ENCODE measurements around the gene KIF25. TPM values are rescaled to one million over a fixed set of nuclear protein-coding genes. Genes with fewer than 3 reads are reported as not detected.

The KIF25 gene
- total and polyA plus RNA-seq, 4 donors = 0.05 TPM; not detected in 3

DNA sequence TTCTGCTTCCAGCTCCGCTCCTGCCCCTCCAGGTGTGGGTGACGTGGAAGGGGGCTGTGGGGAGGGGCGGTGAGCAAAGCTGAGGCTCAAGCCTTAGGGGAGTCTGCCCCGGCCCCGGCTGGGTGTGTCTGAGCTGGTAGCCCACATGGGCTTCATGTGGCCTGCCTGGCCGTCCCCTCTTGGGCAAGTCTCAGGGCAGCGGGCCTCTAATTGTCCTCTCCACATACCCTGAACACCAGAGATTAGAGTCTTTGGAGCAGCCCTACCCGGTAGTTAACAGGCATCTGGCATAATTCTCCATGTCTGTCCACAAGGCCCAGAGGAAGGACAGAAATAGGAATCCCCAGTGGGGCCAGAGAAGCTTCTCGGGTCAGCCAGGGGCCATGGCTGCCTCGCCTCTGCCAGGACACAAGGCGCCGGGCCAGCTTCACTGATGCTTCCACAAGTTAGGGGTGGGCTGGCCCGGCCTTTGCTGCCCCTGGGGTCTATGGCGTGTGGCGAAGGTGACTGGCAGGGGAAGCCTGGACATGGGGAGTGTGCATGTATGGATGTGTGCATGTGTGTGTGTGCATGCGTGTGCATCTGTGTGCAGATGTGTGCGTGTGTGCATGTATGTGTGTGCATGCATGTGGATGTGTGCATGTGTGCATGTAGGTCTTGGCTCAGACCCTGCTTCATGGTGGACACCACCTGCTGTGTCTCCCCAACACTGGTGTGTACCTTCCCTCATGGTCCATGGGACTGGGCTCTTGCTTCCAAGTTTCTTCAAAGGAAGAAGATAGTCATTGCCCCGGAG lies 57.5 kb downstream of the KIF25 start:
- no peak overlapping the region for H3K9ac ChIP-seq (ENCODE audit: low read depth in 1 of 2, low read length in 2 of 2)
- WGBS = 84% methylated on average over 18 of the region's 18 CpGs

DNA sequence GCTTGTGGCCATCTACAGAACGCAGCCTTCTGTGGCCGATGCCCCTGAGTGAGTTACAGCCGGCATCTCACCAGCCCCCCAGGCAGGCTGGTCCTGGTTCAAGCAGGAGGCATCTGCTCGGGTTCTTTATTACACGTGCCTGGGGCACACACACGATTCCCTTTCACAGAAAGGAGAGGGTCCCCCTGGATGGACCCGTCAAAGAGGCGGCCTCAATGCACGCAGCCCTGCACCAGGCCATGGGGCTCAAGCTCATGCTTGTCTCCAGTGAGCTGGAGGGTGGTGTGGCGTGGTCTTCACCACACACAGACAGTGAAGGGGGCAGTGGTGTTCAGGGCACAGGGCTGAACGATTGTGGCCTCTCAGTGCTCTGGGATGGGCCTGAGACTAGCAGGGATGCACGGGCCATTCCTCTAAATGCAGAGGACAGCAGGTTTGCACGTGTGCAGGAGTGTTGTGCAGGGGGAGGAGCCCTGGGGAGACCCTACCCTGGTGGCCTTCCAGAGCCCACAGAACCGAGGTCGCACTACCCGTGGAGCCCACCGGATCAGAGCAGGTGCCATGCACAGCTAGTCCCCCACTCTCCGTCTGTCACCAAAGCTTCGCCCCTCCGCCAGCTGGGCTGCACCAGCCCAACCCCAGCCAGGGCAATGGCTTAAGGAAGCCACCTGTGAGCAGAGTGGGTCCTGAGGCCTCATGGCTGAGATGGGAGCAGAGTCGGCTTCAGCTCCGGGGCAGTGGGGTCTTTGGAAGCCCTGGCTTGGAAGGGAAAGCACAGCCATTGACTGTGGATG lies 58.4 kb downstream of the KIF25 start:
- Histone ChIP-seq H3K4me3 (ENCODE audit: low read depth in 1 of 3, low read length in 3 of 3) (no peak overlapping the region), H3K27ac (ENCODE audit: low read depth in 1 of 2, low read length in 2 of 2) (no peak overlapping the region), H3K27me3 (ENCODE audit: control insufficient read depth in 4 of 4, insufficient read depth in 4 of 4, low read length in 3 of 4) (no peaks in the 10 kb centered on the region), H3K4me1 (ENCODE audit: control insufficient read depth in 4 of 4, insufficient read depth in 4 of 4, low read length in 3 of 4) (no peaks in the 10 kb centered on the region), H3K9me3 (ENCODE audit: control insufficient read depth in 4 of 4, low read length in 3 of 4) (no peaks in the 10 kb centered on the region), H3K9ac (ENCODE audit: low read depth in 1 of 2, low read length in 2 of 2) (no peak overlapping the region), H3K36me3 (ENCODE audit: control insufficient read depth in 4 of 4, insufficient read depth in 3 of 4, low read depth in 1 of 4, low read length in 3 of 4) (no peaks in the 10 kb centered on the region)
- TF ChIP-seq TAF1 (conservative IDR thresholded peaks at IDR 0.05) (no peak), FOXA1 (IDR thresholded peaks at IDR 0.05) (no peak), YY1 (IDR thresholded peaks at IDR 0.05) (no peak), NR2F2 (IDR thresholded peaks at IDR 0.05) (no peak), GABPA (IDR thresholded peaks at IDR 0.05 in 1 of 2, conservative IDR thresholded peaks at IDR 0.05 in 1 of 2) (no peak), FOXA2 (IDR thresholded peaks at IDR 0.05) (no peak), JUND (IDR thresholded peaks at IDR 0.05) (no peak), RAD21 (IDR thresholded peaks at IDR 0.05) (no peak), HNF4A (conservative IDR thresholded peaks at IDR 0.05) (no peak), EGR1 (IDR thresholded peaks at IDR 0.05; ENCODE audit: low read depth in 2 of 2) (no peak), SP1 (IDR thresholded peaks at IDR 0.05) (no peak)
- TF ChIP-seq, protein P1, sequence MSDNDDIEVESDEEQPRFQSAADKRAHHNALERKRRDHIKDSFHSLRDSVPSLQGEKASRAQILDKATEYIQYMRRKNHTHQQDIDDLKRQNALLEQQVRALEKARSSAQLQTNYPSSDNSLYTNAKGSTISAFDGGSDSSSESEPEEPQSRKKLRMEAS (IDR thresholded peaks at IDR 0.05) = no peak
- TF ChIP-seq, protein P2, sequence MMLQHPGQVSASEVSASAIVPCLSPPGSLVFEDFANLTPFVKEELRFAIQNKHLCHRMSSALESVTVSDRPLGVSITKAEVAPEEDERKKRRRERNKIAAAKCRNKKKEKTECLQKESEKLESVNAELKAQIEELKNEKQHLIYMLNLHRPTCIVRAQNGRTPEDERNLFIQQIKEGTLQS (IDR thresholded peaks at IDR 0.05) = no peak
- TF ChIP-seq, protein P3, sequence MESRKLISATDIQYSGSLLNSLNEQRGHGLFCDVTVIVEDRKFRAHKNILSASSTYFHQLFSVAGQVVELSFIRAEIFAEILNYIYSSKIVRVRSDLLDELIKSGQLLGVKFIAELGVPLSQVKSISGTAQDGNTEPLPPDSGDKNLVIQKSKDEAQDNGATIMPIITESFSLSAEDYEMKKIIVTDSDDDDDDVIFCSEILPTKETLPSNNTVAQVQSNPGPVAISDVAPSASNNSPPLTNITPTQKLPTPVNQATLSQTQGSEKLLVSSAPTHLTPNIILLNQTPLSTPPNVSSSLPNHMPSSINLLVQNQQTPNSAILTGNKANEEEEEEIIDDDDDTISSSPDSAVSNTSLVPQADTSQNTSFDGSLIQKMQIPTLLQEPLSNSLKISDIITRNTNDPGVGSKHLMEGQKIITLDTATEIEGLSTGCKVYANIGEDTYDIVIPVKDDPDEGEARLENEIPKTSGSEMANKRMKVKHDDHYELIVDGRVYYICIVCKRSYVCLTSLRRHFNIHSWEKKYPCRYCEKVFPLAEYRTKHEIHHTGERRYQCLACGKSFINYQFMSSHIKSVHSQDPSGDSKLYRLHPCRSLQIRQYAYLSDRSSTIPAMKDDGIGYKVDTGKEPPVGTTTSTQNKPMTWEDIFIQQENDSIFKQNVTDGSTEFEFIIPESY (IDR thresholded peaks at IDR 0.05) = no peak
- DNase-seq (ENCODE audit: low spot score) = no peak
- 95% methylated on average over 22 of the region's 22 CpGs for WGBS

More for the DNA sequence above, 57.5 kb downstream of the KIF25 start:
- no peaks in the 10 kb centered on the region for H3K27me3 ChIP-seq (ENCODE audit: control insufficient read depth in 4 of 4, insufficient read depth in 4 of 4, low read length in 3 of 4)
- H3K27ac ChIP-seq (ENCODE audit: low read depth in 1 of 2, low read length in 2 of 2) = no peak overlapping the region
- H3K4me3 ChIP-seq (ENCODE audit: low read depth in 1 of 3, low read length in 3 of 3) = no peak overlapping the region
- DNase-seq (ENCODE audit: low spot score) = no peak
- H3K4me1 ChIP-seq (ENCODE audit: control insufficient read depth in 4 of 4, insufficient read depth in 4 of 4, low read length in 3 of 4) = no peaks in the 10 kb centered on the region
- TF ChIP-seq NR2F2 (IDR thresholded peaks at IDR 0.05) (no peak), RAD21 (IDR thresholded peaks at IDR 0.05) (peak in 1 of 2 donors; percentile 5), RXRA (IDR thresholded peaks at IDR 0.05) (peak in 1 of 2 donors; percentile 42)
- H3K36me3 ChIP-seq (ENCODE audit: control insufficient read depth in 4 of 4, insufficient read depth in 3 of 4, low read depth in 1 of 4, low read length in 3 of 4) = no peaks in the 10 kb centered on the region
- H3K9me3 ChIP-seq (ENCODE audit: control insufficient read depth in 4 of 4, low read length in 3 of 4) = no peaks in the 10 kb centered on the region
